GM21786 (cell line): ENCODE data around the gene CX3CL1.
"Not testable (repeated sequence)": the region's sequence is repeated elsewhere in the genome, so short reads cannot be mapped to it uniquely, and the experiment has no call there.

ENCODE experiments used
- ATAC-seq: cut with Tn5 transposase; IDR thresholded peaks from one replicate; pipeline ENCODE4 v1.9.1; 2021; ENCODE audit not compliant: unreplicated experiment

CX3CL1 gene

DNA sequence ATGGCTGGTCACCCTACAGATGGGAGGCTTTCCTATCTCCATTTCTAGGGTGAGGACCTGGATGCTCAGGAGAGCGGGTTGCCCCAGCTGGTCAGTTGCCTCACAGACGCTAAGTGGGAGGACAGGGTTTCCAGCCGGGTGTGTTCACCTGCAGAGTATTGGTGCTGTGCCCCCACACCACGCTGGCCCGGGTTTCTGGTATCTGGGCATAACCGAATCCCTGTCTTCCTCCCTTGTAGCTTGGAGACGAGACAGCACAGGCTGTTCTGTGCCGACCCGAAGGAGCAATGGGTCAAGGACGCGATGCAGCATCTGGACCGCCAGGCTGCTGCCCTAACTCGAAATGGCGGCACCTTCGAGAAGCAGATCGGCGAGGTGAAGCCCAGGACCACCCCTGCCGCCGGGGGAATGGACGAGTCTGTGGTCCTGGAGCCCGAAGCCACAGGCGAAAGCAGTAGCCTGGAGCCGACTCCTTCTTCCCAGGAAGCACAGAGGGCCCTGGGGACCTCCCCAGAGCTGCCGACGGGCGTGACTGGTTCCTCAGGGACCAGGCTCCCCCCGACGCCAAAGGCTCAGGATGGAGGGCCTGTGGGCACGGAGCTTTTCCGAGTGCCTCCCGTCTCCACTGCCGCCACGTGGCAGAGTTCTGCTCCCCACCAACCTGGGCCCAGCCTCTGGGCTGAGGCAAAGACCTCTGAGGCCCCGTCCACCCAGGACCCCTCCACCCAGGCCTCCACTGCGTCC is 9.7 kb downstream of the CX3CL1 start:
- no peak for ATAC-seq

GRCh38 chr16:57382535-57383275 is 10.4 kb downstream of the CX3CL1 start:
- no peak for ATAC-seq

- no peak for ATAC-seq
Observed at GRCh38 chr16:57383276-57384247, 11.3 kb downstream of the CX3CL1 start.

DNA sequence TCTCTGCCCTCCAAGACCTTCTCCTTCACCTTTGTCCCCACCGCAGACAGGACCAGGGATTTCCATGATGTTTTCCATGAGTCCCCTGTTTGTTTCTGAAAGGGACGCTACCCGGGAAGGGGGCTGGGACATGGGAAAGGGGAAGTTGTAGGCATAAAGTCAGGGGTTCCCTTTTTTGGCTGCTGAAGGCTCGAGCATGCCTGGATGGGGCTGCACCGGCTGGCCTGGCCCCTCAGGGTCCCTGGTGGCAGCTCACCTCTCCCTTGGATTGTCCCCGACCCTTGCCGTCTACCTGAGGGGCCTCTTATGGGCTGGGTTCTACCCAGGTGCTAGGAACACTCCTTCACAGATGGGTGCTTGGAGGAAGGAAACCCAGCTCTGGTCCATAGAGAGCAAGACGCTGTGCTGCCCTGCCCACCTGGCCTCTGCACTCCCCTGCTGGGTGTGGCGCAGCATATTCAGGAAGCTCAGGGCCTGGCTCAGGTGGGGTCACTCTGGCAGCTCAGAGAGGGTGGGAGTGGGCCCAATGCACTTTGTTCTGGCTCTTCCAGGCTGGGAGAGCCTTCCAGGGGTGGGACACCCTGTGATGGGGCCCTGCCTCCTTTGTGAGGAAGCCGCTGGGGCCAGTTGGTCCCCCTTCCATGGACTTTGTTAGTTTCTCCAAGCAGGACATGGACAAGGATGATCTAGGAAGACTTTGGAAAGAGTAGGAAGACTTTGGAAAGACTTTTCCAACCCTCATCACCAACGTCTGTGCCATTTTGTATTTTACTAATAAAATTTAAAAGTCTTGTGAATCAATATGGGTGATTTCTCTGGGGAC is 12.2 kb downstream of the CX3CL1 start:
- no peak for ATAC-seq

DNA sequence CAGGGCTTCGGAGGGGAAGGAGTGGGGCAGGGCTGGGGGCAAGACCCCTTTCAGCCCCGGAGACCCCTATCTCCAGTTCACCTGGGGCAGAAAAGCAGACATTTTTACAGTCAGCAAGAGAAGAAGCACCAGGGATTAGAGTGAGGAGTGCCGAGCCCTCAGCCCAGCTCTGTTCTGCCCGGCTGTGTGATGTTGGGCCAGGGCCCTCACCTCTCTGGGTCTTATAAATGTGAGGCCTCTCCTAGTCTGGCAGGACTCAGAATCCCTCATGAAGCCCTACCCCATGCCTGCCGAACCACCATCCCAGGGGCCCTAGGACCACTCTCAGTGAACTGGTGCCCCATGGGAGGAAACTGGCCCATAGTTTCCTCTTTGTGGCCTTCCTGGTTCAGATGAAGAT is 12.8 kb downstream of the CX3CL1 start:
- ATAC-seq = no peak

- ATAC-seq = no peak
Observed at GRCh38 chr16:57386381-57386951, 14.2 kb downstream of the CX3CL1 start.

GRCh38 chr16:57387598-57388354 is 15.5 kb downstream of the CX3CL1 start:
- ATAC-seq = peak; percentile 29

- peak; percentile 41 for ATAC-seq
Observed at GRCh38 chr16:57388359-57389086, 16.2 kb downstream of the CX3CL1 start.

GRCh38 chr16:57389087-57389468 is 16.8 kb downstream of the CX3CL1 start:
- ATAC-seq = no peak

DNA sequence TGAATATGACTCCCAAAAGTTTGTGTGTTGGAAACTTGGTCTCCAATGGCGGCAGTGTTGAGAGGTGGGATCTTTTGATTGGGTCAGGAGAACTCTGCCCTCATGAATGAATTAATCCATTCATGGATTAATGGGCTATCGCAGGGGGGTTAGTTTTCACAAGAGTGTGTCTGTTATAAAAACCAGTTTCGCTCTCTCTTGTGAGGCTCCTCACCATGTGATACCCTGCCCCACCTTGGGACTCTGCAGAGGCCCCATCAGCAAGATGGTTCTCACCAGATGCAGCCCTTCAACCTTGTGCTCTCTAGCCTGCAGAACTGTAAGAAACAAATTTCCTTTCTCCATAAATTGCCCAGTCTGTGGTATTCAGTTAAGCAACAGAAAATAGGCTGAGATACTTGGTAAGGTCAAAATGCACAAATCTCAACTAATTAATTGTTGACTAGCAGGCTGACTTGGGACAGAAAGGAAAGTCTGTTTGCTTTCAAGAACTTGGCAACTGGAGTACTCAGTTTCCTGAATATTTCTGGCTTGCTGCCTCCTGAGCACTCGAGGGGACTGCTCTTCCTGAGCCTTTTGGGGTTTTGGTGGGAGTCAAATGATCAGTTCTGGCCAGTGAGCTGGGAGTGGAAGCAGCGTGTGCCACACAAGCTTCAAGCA is 18.5 kb downstream of the CX3CL1 start:
- no peak for ATAC-seq

- no peak for ATAC-seq
Observed at GRCh38 chr16:57391300-57391699, 19.0 kb downstream of the CX3CL1 start.

GRCh38 chr16:57391708-57392107 is 19.4 kb downstream of the CX3CL1 start:
- ATAC-seq = no peak

DNA sequence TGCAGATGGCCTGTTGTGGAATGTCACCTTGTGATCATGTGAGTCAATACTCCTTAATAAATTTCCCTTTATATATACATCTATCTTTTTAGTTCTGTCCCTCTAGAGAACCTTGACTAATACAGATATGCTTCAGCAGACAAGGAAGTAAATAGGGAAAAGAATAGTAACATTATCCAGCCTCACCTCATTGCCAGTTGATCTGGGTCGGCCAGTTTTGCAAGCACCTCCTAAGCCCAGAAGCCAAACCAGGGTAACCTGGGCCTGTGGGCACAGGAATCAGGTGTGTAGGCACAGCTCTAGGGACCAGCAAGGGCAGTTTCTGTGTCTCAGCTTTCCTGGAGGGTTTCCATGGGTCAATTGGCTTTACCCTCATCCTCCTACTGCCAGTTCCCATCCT is 20.4 kb downstream of the CX3CL1 start:
- no peak for ATAC-seq

DNA sequence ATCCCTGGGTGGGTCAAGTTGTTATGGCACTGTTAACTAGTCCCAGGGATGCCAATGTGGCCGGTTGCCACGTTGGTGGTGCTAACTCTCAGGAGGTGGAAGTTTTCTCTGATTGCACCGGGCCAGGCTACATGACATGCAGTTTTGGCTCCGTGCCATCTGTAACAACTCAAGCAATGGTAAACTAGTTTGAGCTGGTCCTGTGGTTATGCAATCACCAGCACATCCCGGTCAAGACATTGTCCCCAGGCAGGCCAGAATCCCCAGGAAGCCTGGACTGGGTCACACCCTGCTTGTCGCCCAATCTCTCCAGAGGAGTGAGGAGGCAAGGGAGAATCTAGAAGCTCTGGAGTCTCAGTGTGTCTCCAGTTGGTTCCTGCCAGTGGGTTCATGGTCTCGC is 22.2 kb downstream of the CX3CL1 start:
- ATAC-seq = no peak

GRCh38 chr16:57395026-57395425 is 22.7 kb downstream of the CX3CL1 start:
- no peak for ATAC-seq

GRCh38 chr16:57396786-57397185 is 24.5 kb downstream of the CX3CL1 start:
- no peak for ATAC-seq

- not testable (repeated sequence) for ATAC-seq
Observed at GRCh38 chr16:57397493-57397892, 25.2 kb downstream of the CX3CL1 start.

DNA sequence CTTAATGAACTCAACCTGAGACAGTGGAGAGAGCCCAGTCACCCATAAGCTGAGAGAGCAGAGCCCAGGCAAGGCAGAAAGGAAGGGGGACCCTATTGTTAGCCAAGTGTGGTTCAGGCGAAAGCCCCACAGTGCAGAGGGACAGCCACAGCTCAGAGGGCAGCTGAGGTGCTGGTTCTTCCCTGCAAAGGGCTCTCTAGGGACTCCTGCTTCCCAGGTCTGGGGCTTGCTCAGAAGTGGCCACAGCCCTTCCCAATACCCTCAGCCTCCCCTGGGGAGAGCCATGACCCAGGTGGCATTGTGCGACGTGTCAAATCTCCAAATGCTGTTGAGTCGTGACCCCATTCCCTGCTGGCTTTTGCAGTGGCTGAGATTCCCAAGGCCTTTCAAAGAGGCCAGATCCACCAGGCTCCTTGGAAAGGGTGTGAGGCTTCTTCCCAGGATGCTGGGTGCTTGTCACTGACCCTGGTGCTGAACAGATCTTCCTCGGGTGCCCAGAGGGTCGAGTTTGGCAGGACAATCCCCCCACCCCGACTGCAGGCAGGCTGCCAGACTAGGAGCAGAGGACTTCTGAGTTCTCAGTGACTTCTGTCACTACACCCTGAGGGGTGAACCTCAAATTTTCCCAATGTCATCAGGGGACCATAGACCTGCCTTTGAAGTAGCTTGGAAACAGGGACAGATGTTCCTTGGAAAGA is 29.8 kb downstream of the CX3CL1 start:
- no peak for ATAC-seq
